Peyer's patch (tissue), 4 donors: ENCODE results near the gene SSH2.

Experiments used
- CTCF ChIP-seq, 6 experiments: fragments of 450-650 bp in 4 of 6; fragments of 200-600 bp in 2 of 6; sonication (generic) in 1 of 6; IDR thresholded peaks; one replicate each; pipeline ENCODE4 v1.5.1; 2017 to 2019; ENCODE audit warnings: antibody characterized with exemption in 6 of 6, mild to moderate bottlenecking in 3 of 6, moderate library complexity in 1 of 6
- POLR2A ChIP-seq, 2 donors: fragments of 450-650 bp; IDR thresholded peaks; one replicate each; pipeline ENCODE4 v1.5.1; 2017; ENCODE audit warnings: antibody characterized with exemption in 2 of 2, mild to moderate bottlenecking in 2 of 2, moderate library complexity in 2 of 2

GRCh38 chr17:29933379-29933778 is 3.4 kb upstream of the SSH2 start:
- TF ChIP-seq CTCF (IDR thresholded peaks at IDR 0.05) = peak in 2 of 6 experiments; percentile 13 to 17
- TF ChIP-seq POLR2A (IDR thresholded peaks at IDR 0.05) = no peak
